Erythroblast (primary cell): ENCODE results near the gene STX10.

ENCODE experiments used
- DNase-seq, 2 experiments: peaks; one replicate each; lab custom pipeline; 2025; lab: John Stamatoyannopoulos, UW
- GATA1 ChIP-seq: IDR thresholded peaks from 2 replicates; pipeline ENCODE4 v1.6.1; 2011; ENCODE audit warnings: low read depth, mild to moderate bottlenecking, control low read depth, low read length, moderate library complexity
- POLR2A ChIP-seq: IDR thresholded peaks from 2 replicates; pipeline ENCODE4 v1.6.1; 2011; ENCODE audit warnings: mild to moderate bottlenecking, low read length

STX10 gene

GRCh38 chr19:13099073-13099999, 50.8 kb downstream of the STX10 start:
- TF ChIP-seq POLR2A (peak; percentile 67), GATA1 (no peak)
- DNase-seq, result peak; percentile 89

DNA sequence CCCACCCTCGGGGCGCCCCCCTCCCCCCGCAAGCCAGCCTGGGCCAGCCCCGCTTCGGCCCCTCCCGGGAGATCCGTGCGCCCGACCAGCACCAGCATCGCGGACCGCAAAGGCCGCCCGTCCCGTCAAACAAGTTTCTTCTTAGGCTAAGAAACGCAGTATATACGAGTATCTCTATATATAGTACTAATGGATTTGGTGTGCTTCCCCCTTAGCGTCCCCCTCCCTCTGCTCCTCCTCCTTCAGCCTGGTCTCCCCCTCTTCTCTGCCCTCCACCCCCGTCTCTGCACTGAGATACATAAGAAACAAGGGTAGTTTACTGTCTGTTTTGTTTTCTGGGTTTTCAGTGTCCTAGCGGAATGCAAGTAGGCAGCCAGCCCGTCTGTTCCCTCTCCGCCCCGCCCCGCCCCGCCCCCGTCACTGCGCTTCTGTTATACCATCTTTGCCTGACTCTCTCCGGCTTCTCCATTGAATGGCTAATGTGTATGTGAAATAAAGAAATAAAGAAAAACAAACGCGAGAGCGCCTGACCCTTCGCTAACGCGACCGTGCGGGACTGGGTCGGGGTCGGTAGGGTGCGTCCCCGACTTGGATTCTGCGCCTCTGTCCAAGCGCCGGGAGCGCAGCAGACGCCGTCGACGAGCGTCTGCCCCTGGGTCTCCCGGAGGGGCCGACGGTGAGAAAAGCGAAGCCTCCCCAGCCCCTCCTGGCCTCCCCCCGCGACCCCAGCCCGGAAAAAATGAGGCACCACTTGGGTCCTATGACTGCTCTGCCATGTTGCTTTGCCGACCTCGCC, 51.7 kb downstream of the STX10 start:
- peak; percentile 89 to 91 for DNase-seq
- TF ChIP-seq POLR2A (peak; percentile 55), GATA1 (no peak)

DNA sequence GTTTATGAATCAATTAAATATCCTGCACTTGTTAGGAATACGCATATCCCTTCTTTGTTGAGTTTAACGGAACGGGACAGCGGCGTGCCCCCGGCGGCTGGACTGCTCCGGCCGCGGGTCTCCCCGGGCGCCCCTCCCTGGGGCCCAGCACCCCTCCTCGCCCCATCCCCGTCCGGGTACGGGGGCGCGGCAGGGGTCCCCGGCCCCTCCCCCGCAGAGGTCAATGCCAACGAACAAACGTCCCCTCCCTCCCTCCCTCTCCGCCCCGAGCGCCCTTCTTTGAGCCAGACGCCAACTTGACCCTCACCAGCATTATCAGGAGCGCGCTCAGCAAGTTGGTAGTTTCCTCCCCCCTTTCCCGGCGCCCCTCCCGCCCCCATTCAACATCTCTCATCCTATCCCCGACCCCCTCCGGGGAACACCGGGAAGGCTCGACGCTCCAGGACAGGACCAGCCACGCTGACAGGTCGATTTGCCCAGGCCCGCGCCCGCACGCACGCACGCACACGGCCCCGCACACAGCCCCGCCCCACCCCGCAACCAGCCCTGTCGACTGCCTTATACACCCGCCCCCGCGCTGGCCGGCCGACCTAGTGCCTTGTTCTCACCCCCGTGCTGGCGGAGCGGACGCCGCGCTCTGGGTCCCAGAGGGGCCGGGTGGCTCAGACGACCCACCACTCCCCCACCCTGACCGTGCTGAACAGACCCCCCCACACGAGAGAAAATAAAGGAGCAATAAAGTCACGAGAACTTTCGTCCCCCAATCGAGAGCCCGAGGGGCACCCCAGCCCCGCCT, 52.5 kb downstream of the STX10 start:
- DNase-seq, result peak; percentile 88 to 89
- TF ChIP-seq GATA1, result no peak

- DNase-seq, result peak; percentile 67 to 76
- TF ChIP-seq POLR2A, result no peak
- TF ChIP-seq GATA1, result no peak
Observed at GRCh38 chr19:13097033-13097462, 53.1 kb downstream of the STX10 start.

DNA sequence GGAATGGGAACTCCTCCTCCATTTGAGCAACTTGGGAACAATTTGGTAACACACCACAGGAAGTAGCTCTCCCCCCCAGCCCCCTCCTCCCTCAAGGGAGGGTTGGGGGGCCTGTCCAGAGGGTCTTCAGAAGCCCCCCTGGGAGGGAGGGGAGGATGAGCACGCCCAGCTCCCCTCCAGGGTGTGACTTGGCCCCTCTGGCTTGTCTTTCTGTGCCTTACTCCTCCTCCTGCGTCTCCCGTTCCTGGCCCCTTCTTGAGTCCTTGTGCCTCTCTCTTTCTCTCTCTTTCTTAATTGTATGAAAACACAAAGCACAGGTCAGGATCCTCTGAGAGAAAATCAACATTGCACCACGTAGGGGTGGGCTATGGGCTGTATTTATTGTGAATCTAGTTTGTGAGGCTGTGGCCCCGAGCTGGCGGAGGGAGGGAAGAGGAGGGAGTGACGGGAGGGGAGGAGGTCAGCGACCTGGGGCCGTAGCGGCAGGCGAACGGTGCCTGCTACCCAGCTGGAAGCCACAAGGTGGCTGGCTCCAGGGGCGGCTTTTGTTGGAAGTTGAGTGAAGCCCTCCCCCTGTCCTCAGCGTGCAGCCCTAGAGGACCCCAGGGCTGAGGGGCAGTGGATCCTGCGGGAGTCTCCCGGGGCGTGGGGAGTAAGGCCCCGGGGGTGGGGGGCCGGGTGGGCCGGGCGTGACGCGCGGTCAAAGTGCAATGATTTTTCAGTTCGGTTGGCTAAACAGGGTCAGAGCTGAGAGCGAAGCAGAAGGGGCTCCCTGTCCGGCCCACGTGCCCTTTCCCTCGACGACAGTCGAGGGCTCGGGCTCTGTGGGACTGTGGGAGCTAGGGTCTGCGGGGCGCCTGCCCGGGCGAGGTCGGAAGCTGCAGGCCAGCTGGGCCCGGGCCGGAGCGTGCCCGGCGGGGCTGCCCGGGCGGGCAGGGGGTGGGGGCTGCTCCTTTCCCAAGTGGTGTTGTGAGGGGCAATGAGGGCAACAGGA, 53.9 kb downstream of the STX10 start:
- peak; percentile 80 to 83 for DNase-seq
- no peak for TF ChIP-seq GATA1
- TF ChIP-seq POLR2A, result peak; percentile 55

DNA sequence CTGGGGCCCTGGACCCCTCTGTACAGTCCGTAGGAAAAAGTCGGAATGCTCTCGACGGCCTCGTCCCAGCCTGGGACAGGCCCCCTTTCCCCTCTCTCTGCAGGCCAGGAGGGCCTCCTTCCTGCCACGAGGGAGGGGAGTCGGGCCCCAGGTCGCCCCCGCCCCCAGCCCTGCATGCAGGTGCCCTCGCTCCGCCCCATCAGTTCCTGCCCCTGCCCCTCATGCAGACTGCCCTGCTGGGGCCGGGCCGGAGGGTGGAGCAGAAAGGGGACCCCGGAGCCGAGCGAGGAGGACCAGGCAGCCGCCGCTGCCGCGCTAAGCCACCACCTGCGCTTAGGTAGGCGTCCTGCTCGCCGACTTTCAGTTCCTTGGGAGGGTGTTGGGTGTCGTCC, 54.8 kb downstream of the STX10 start:
- no peak for TF ChIP-seq GATA1
- TF ChIP-seq POLR2A, result no peak
- DNase-seq, result peak; percentile 52 to 66

GRCh38 chr19:13094771-13095392, 55.3 kb downstream of the STX10 start:
- peak; percentile 55 to 68 for DNase-seq

DNA sequence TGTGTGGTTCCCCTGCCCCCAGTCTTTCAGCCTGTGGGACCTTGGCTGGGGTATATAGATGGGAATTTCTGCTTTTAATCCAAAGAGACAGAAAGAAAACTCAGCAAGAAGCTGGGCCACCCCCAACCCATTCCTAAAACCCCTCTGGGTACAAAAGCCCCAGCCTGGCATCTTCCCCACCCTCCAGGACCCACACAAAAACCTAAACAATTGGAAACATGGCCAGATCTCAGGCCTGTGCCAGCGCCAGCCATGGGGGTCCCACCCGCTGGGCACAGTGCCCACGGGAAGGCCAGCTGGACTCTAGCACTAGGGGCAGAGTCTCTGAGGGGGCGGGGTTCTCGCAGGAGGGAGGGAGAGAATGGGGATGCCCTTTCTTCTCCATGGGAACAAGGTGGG, 56.1 kb downstream of the STX10 start:
- TF ChIP-seq POLR2A (no peak), GATA1 (no peak)
- DNase-seq, result peak in 1 of 2 experiments; percentile 54

More at GRCh38 chr19:13094771-13095392, 55.3 kb downstream of the STX10 start:
- no peak for TF ChIP-seq GATA1
- TF ChIP-seq POLR2A, result no peak
